Activated CD8-positive, alpha-beta T cell treated with anti-CD3 and anti-CD28 coated beads for 36 hours (primary cell): Measurements from ENCODE around the gene SLC43A2. TPM values are rescaled to one million over a fixed set of nuclear protein-coding genes. Genes with fewer than 3 reads are reported as not detected.

Source experiments
- ATAC-seq: fragments of 200-7000 bp; cut with Tn5 transposase; one replicate; pipeline ENCODE4 v1.10.0; 2021; ENCODE audit warnings: mild to moderate bottlenecking, moderate library complexity
- CTCF ChIA-PET: fragments of 350-600 bp; sonication (Branson Sonifier 250); formaldehyde crosslinking; loops from one replicate; lab custom pipeline; 2021; ENCODE audit warnings: antibody characterized with exemption; lab: Charles Lee
- POLR2A ChIA-PET: fragments of 350-600 bp; sonication (Branson Sonifier 250); formaldehyde crosslinking; loops from one replicate; lab custom pipeline; 2021; ENCODE audit warnings: antibody characterized with exemption; lab: Charles Lee
- DNase-seq: peaks from one replicate; pipeline ENCODE4 v3.0.0-alpha.2; 2020
- H3K27ac Mint-ChIP-seq: one replicate; pipeline ENCODE4 v1.8.0; 2021; ENCODE audit warnings: mild to moderate bottlenecking, mixed read lengths
- H3K27me3 Mint-ChIP-seq: one replicate; pipeline ENCODE4 v1.8.0; 2021; ENCODE audit warnings: mixed read lengths
- H3K36me3 Mint-ChIP-seq: one replicate; pipeline ENCODE4 v1.8.0; 2021; ENCODE audit warnings: low read depth, mixed read lengths
- H3K4me1 Mint-ChIP-seq: one replicate; pipeline ENCODE4 v1.8.0; 2021; ENCODE audit warnings: low read depth, mixed read lengths
- H3K4me3 Mint-ChIP-seq: one replicate; pipeline ENCODE4 v1.8.0; 2021; ENCODE audit warnings: mild to moderate bottlenecking, moderate library complexity, mixed read lengths
- H3K9me3 Mint-ChIP-seq: one replicate; pipeline ENCODE4 v1.8.0; 2021; ENCODE audit warnings: mixed read lengths
- intact Hi-C: fragments of 100-400 bp; cut with micrococcal nuclease; formaldehyde crosslinking; loops from one replicate; pipeline ENCODE4 v1.10.0; 2022
- total RNA-seq, 2 experiments: library from RNA; stranded (reverse); gene quantifications; one replicate each; pipeline ENCODE4 v1.2.3, GENCODE V29; 2021
- TF ChIP-seq, protein P1 (sequence below): fragments of 200-600 bp; IDR thresholded peaks from one replicate; pipeline ENCODE4 v1.8.0; 2022; ENCODE audit warnings: antibody characterized with exemption, mild to moderate bottlenecking

Gene SLC43A2
- total RNA-seq, 2 experiments from 2014 or later, result 5.6 to 5.7 TPM

DNA sequence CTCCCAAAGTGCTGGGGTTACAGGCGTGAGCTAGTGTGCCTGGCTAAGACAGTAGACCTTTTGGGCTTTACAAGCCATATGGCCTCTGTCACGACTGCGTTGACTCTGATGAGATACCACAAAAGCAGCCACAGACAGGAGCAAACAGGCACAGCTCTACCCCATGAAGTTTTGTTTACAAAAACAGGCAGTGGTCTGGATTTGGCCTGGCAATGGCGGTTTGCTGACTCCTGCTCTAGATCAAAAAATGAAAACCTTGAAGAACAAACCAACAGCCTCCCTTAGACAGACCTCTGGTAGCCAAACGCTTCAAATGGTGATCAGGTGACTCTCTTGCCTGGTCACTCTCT is 20.7 kb downstream of the SLC43A2 start:
- Mint-ChIP-seq H3K4me3 (peak overlapping the region; percentile 36), H3K36me3 (peaks cover 2% of the 10 kb centered on the region), H3K4me1 (peaks cover 32% of the 10 kb centered on the region), H3K9me3 (no peaks in the 10 kb centered on the region), H3K27ac (peak overlapping the region; percentile 93), H3K27me3 (no peaks in the 10 kb centered on the region)
- ATAC-seq (peak; percentile 26), DNase-seq (no peak)
- ChIA-PET POLR2A (interaction anchor here (1.0 to 1.6 kb wide), 5 partner anchors 11 to 173 kb away, joined by 3 to 9 read pairs (median 4); partner anchors contain the start of gene SLC43A2), CTCF (interaction anchor here (0.6 to 2.7 kb wide), 4 partner anchors 22 to 75 kb away, joined by 3 to 12 read pairs (median 3); no protein-coding TSS in a partner anchor)
- intact Hi-C loops, result no loop called here
- TF ChIP-seq, protein P1, sequence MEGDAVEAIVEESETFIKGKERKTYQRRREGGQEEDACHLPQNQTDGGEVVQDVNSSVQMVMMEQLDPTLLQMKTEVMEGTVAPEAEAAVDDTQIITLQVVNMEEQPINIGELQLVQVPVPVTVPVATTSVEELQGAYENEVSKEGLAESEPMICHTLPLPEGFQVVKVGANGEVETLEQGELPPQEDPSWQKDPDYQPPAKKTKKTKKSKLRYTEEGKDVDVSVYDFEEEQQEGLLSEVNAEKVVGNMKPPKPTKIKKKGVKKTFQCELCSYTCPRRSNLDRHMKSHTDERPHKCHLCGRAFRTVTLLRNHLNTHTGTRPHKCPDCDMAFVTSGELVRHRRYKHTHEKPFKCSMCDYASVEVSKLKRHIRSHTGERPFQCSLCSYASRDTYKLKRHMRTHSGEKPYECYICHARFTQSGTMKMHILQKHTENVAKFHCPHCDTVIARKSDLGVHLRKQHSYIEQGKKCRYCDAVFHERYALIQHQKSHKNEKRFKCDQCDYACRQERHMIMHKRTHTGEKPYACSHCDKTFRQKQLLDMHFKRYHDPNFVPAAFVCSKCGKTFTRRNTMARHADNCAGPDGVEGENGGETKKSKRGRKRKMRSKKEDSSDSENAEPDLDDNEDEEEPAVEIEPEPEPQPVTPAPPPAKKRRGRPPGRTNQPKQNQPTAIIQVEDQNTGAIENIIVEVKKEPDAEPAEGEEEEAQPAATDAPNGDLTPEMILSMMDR, result no peak

DNA sequence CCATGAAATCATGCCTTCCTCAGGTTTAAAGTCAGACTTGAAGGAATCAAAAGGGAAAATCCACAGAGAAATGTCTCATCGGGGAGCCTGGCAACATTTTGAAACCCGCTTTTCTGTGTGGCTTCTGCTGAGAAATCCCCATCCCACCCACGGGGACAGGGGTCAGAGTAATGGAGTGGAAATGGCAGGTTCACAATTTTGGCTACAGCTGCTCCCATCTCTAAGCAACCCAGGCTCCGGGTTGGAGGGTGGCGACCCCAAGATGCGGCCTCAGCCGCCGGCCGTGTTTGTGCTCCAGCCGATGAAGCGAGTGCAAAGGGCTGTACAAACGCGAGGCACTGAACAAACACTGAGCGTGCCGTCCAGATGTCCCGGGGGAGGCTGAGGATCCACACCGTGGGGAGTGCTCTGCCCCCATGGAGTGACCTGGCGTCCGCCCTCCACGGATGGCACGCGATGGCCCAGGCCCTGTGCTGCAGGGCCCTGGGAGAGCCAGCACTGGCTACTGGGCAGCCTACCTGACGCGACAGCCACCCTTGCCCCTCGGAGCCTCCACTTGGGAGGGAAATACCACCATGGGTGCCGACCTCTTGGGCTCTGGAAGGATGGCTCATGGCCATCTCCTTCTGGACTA is 22.2 kb downstream of the SLC43A2 start:
- ChIA-PET CTCF (interaction anchor here (1.0 to 2.7 kb wide), 3 partner anchors 11 to 32 kb away, joined by 3 to 12 read pairs (median 3); no protein-coding TSS in a partner anchor), POLR2A (interaction anchor here (0.6 to 1.6 kb wide), 5 partner anchors 10 to 120 kb away, joined by 3 to 4 read pairs (median 3); no protein-coding TSS in a partner anchor)
- peak overlapping the region; percentile 93 for H3K27ac Mint-ChIP-seq
- TF ChIP-seq, protein P1, result no peak
- H3K9me3 Mint-ChIP-seq, result peaks cover 4% of the 10 kb centered on the region
- intact Hi-C loops, result no loop called here
- H3K4me3 Mint-ChIP-seq, result no peak overlapping the region
- ATAC-seq (no peak), DNase-seq (peak; percentile 73)
- peaks cover 32% of the 10 kb centered on the region for H3K4me1 Mint-ChIP-seq
- peaks cover 2% of the 10 kb centered on the region for H3K36me3 Mint-ChIP-seq
- no peaks in the 10 kb centered on the region for H3K27me3 Mint-ChIP-seq

DNA sequence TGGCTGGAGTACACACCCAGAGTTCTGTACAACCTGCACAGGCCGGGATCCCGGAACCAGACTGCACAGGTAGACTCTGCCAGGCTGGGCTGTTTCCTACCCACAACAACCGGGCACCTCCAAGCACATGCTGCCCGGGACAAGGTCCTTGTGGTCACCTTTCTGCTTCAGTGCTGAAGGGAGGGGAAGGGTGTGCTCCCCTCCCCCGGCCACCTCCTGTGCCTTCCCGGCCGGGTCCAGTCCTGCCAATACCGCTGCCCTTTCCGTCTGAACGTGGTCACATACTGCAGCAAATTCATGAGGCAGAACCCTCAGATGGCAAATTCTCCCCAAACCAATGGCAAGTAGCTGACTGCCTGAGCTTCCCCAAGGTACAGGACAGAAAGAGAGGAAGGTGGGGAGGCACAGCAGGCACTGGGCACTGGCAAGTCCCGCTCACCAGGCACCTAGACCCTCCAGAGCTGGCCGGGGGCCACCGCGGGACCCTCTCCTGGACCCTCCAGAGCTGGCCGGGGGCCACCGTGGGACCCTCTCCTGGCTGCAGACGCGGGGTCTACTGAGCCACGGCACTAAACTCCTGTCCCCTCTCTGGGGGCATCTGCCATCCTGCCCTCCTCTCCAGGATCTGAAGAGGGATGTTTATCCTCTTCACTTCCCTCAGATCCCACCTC is 22.8 kb downstream of the SLC43A2 start:
- DNase-seq (no peak), ATAC-seq (no peak)
- POLR2A ChIA-PET, result interaction anchor here (1.0 kb wide), 1 partner anchor 121 kb away, joined by 3 read pairs; no protein-coding TSS in a partner anchor
- peaks cover 32% of the 10 kb centered on the region for H3K4me1 Mint-ChIP-seq
- CTCF ChIA-PET, result interaction anchor here (2.7 kb wide), 1 partner anchor 24 kb away, joined by 12 read pairs; no protein-coding TSS in a partner anchor
- H3K9me3 Mint-ChIP-seq, result peaks cover 7% of the 10 kb centered on the region
- peaks cover 2% of the 10 kb centered on the region for H3K36me3 Mint-ChIP-seq
- intact Hi-C loops, result no loop called here
- TF ChIP-seq, protein P1, result no peak
- H3K27me3 Mint-ChIP-seq, result no peaks in the 10 kb centered on the region
- no peak overlapping the region for H3K4me3 Mint-ChIP-seq
- peak overlapping the region; percentile 93 for H3K27ac Mint-ChIP-seq

DNA sequence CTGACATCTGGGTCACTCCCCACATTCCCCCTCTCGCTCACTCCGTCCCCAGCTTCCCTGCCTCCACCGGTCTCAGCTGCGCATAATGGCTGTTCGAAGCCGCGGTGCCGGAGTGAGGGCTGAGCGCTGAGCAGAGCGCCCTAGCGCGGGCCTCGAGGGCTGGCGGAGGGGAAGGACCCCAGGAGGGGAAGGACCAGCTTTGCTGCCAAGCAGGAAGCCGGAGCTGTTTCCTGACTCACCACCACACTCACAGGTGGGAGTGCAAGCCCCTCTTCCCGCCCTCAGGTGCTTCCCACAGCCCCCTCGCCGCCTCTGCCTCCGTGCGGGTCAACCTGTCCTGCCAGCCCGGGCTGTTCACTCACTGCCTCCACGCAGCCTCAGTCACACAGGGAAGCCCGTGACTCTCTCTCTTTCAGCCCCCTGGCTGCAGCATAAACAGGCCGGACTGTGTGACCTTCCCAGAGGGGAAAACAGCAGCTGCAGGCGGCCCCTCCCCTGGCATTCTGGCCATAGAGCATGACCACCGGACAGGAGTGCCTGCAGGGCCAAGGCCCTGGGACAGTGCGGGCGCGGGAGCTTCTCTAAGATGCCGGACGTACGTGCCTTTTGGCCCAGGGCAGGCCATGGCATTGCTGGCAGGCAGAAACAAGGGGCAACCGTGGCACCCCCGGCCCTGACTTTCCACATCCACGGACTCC is 23.7 kb downstream of the SLC43A2 start:
- TF ChIP-seq, protein P1, result no peak
- POLR2A ChIA-PET, result interaction anchor here (1.1 kb wide), 1 partner anchor 22 kb away, joined by 4 read pairs; no protein-coding TSS in a partner anchor
- intact Hi-C loops, result no loop called here
- ATAC-seq (no peak), DNase-seq (peak; percentile 13)
- no peak overlapping the region for H3K27ac Mint-ChIP-seq
- CTCF ChIA-PET, result interaction anchor here (0.5 kb wide), 1 partner anchor 18 kb away, joined by 3 read pairs; no protein-coding TSS in a partner anchor
- peaks cover 7% of the 10 kb centered on the region for H3K9me3 Mint-ChIP-seq
- peaks cover 32% of the 10 kb centered on the region for H3K4me1 Mint-ChIP-seq
- H3K27me3 Mint-ChIP-seq, result no peaks in the 10 kb centered on the region
- peaks cover 2% of the 10 kb centered on the region for H3K36me3 Mint-ChIP-seq
- H3K4me3 Mint-ChIP-seq, result peak overlapping the region; percentile 33
